Subcutaneous abdominal adipose tissue (tissue), 5 donors: ENCODE data around the gene PCDH9.

Source experiments
- H3K27ac ChIP-seq: one replicate; pipeline ENCODE4 v1.7.0; 2013; ENCODE audit warnings: low read depth, mild to moderate bottlenecking, inconsistent platforms, low read length, moderate library complexity
- H3K27me3 ChIP-seq, 5 donors: one replicate each; pipeline ENCODE4 v1.7.0; 2013; ENCODE audit warnings: low read length in 5 of 5, inconsistent platforms in 1 of 5; ENCODE audit not compliant: control insufficient read depth in 5 of 5, insufficient read depth in 4 of 5
- H3K36me3 ChIP-seq, 5 donors: one replicate each; pipeline ENCODE4 v1.7.0; 2013; ENCODE audit warnings: low read length in 5 of 5; ENCODE audit not compliant: control insufficient read depth in 5 of 5, insufficient read depth in 5 of 5
- H3K4me1 ChIP-seq, 5 donors: one replicate each; pipeline ENCODE4 v1.7.0; 2013; ENCODE audit warnings: low read length in 5 of 5, mild to moderate bottlenecking in 3 of 5, moderate library complexity in 1 of 5; ENCODE audit not compliant: control insufficient read depth in 5 of 5, insufficient read depth in 5 of 5
- H3K4me3 ChIP-seq, 5 donors: one replicate each; pipeline ENCODE4 v1.7.0; 2013; ENCODE audit warnings: low read length in 5 of 5, low read depth in 1 of 5
- H3K9ac ChIP-seq, 5 donors: one replicate each; pipeline ENCODE4 v1.7.0; 2013; ENCODE audit warnings: low read length in 5 of 5, mild to moderate bottlenecking in 4 of 5, moderate library complexity in 3 of 5
- H3K9me3 ChIP-seq, 5 donors: one replicate each; pipeline ENCODE4 v1.7.0; 2013; ENCODE audit warnings: low read length in 5 of 5; ENCODE audit not compliant: control insufficient read depth in 5 of 5
- donor health status: healthy.
- donor health status: healthy.
- donor health status: healthy.
- donor health status: healthy.
- donor health status: healthy.

Gene PCDH9

DNA sequence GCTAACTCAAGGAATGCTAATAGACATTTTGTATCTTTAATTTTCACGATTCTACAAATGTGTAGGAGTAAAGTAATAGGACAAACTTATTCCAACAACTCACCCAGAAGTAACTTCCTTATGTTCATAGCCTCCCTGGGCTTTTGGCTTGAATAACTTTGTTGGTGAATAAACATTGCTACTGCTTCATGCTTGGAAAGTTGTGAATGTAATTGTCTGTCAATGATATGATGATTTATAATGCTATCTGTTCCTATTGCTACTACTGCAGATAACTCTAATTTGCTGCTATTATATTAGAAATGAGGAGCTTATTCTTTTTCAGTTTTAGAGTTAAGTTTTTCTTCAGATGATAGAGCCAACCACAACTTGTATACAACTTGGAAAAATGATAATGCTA is 307.7 kb downstream of the PCDH9 start:
- H3K36me3 ChIP-seq, result no peaks in the 10 kb centered on the region
- H3K9ac ChIP-seq, result no peak overlapping the region
- no peak overlapping the region for H3K4me3 ChIP-seq
- no peaks in the 10 kb centered on the region for H3K27me3 ChIP-seq
- H3K27ac ChIP-seq, result no peak overlapping the region
- no peaks in the 10 kb centered on the region for H3K4me1 ChIP-seq
- H3K9me3 ChIP-seq, result no peaks in the 10 kb centered on the region

DNA sequence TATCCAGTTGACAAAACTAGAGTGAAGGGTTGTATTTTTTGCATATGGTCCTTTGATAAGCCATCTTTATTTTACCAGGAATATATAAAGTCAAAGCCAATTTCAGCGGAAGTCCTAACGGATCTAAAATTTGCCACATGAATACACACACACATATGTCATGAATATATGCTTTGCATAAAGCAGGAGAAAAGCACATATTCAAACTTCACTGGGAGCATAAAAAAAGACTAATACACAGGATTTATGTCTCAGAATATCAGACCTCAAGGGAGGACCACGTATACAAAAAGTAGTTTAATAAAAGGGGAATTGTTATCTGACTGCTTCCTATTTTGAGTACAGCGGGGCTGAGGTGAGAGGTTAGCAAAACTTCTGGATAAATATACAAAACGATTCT is 308.7 kb downstream of the PCDH9 start:
- Histone ChIP-seq H3K9ac (no peak overlapping the region), H3K9me3 (no peaks in the 10 kb centered on the region), H3K4me1 (no peaks in the 10 kb centered on the region), H3K27me3 (no peaks in the 10 kb centered on the region), H3K4me3 (no peak overlapping the region), H3K27ac (no peak overlapping the region), H3K36me3 (no peaks in the 10 kb centered on the region)

DNA sequence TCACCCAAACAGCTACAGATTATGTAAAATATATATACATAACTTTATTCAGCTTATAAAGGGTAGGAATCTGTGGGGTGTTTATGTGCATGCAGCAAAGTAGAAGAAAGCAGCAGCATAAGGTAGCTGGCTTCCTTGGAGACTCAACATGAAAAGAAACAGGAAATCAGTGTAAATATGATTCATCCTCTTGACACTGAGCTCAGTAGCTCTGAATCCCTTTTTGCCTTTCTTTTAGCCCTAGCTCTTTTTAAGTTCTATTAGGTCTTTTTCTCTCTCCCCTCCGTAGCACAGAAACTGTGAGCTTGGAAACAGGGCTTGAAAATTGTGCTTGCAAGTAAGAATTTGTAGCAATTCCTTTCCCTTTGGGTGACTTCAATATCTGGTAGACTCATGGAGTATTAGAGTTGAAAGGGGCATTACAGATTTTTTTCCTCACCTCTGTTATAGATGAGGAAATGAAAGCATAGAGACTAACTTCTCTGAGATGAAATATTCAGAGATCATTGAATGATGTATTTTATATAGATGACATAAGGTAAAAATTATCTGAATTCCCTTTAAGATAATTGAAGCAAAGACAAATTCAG is 314.4 kb downstream of the PCDH9 start:
- no peaks in the 10 kb centered on the region for H3K9me3 ChIP-seq
- no peak overlapping the region for H3K4me3 ChIP-seq
- peaks cover 0 to 7% (median 2%) of the 10 kb centered on the region in 5 donors for H3K4me1 ChIP-seq

DNA sequence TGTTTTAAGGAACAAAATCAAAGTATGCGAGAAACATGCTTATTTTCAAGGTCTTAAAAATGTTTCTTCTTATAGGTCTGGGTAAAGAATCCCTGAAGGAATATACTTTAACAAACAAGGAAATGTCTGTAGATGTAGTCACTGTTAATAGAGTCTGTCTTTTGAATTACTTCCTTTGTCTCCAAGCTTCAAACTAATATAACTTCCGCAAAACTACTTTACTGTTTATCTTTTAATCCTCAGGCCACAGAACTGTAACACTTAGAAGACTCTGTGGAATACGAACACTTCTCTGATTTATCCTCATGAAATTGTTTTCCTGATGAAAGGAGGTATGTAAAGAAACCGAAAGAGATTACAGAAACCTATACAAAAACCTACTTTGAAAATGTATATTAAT is 316.0 kb downstream of the PCDH9 start:
- H3K9me3 ChIP-seq, result no peaks in the 10 kb centered on the region
- no peaks in the 10 kb centered on the region for H3K36me3 ChIP-seq
- peaks cover 0 to 7% (median 2%) of the 10 kb centered on the region in 5 donors for H3K4me1 ChIP-seq
- H3K27ac ChIP-seq, result no peak overlapping the region
- H3K4me3 ChIP-seq, result no peak overlapping the region
- no peak overlapping the region for H3K9ac ChIP-seq
- no peaks in the 10 kb centered on the region for H3K27me3 ChIP-seq

More for the DNA sequence above, 314.4 kb downstream of the PCDH9 start:
- no peaks in the 10 kb centered on the region for H3K36me3 ChIP-seq
- no peak overlapping the region for H3K9ac ChIP-seq
- no peaks in the 10 kb centered on the region for H3K27me3 ChIP-seq
- no peak overlapping the region for H3K27ac ChIP-seq

DNA sequence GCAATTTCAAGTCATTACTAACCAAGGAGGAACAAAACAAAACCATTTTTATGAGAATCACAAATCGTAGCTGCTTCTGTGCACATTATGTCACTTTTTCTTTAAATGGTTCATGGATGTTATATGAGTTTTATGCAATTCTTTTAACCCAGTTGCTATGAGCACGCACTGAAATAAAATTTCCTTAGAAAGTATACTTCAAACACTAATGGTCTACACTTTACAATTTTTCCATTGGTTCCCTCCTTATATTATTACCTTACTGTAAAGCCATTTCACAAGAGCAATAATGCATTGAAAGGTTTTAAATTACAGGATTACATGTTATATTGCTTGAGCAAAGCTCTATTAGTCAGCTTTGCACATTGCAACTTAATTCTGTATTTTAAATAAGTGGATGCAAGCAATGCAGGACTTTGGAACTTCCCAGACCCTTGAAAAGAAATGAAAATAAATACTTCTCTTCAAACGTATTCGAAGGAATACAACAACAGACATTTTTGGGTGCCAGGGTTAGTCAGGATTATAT is 318.7 kb downstream of the PCDH9 start:
- H3K9ac ChIP-seq, result no peak overlapping the region
- H3K4me3 ChIP-seq, result no peak overlapping the region
- no peaks in the 10 kb centered on the region for H3K27me3 ChIP-seq
- H3K4me1 ChIP-seq, result peaks cover 0 to 7% (median 2%) of the 10 kb centered on the region in 5 donors
- H3K36me3 ChIP-seq, result no peaks in the 10 kb centered on the region
- H3K27ac ChIP-seq, result no peak overlapping the region
- no peaks in the 10 kb centered on the region for H3K9me3 ChIP-seq

DNA sequence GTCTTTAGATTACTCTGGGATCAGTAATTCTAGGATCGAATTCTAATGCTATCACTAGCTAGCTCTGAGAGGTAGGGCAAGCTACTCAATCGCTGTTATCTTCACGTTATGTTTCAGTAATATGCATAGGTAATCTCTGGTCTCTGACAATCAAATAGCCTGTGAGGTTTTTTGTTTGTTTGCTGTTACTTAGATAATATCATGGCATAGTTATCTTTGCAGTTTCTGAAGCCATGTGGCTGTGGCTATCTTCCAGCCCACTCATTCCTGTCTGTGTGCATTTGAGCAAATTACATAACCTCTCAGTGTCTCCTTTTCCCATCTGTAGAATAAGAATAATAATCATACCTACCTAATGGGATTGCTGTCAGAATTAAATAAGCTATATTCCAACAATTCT is 330.2 kb downstream of the PCDH9 start:
- Histone ChIP-seq H3K27ac (no peak overlapping the region), H3K36me3 (no peaks in the 10 kb centered on the region), H3K4me1 (no peaks in the 10 kb centered on the region), H3K27me3 (no peaks in the 10 kb centered on the region), H3K9ac (no peak overlapping the region), H3K4me3 (no peak overlapping the region), H3K9me3 (no peaks in the 10 kb centered on the region)

DNA sequence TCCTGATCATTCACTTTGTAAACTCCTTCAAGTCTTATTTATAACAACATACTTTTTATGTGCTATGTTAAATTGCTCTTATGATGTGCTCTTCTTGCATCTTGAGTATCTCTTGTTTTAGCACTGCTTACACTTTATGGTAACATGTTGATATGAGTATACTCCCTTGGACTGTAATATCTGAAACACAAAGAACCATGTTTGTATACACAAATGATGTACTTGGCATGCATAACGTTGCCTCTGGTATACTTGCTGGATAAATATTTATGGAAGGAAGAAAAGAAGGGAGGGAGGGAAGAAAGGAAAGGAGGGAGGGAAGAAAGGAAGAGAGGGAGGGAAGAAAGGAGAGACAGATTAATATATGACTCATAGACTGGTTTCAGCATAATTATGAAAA is 333.2 kb downstream of the PCDH9 start:
- Histone ChIP-seq H3K9me3 (no peaks in the 10 kb centered on the region), H3K9ac (no peak overlapping the region), H3K36me3 (no peaks in the 10 kb centered on the region), H3K4me3 (no peak overlapping the region), H3K4me1 (no peaks in the 10 kb centered on the region), H3K27me3 (no peaks in the 10 kb centered on the region), H3K27ac (no peak overlapping the region)

DNA sequence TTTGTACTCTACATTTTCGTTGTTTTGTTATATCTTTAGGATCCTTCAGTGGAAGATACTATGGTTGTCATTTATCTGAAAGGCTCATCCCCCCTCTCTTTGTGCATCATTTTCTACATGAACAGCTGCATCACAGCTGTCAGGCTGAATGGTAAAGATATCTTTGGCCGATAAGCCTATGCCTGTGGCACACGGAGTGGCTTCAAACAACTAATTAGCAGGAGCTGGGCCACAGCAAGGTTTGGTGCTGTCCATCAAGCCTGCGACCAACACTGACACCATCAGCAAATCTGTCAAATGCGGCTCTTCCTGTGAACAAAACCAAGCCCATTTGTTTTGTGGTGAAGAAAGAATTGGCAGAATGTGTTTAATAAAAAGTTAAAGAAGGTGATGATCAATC is 334.4 kb downstream of the PCDH9 start:
- Histone ChIP-seq H3K4me1 (no peaks in the 10 kb centered on the region), H3K4me3 (no peak overlapping the region), H3K27me3 (no peaks in the 10 kb centered on the region), H3K27ac (no peak overlapping the region), H3K36me3 (no peaks in the 10 kb centered on the region), H3K9ac (no peak overlapping the region), H3K9me3 (no peaks in the 10 kb centered on the region)

DNA sequence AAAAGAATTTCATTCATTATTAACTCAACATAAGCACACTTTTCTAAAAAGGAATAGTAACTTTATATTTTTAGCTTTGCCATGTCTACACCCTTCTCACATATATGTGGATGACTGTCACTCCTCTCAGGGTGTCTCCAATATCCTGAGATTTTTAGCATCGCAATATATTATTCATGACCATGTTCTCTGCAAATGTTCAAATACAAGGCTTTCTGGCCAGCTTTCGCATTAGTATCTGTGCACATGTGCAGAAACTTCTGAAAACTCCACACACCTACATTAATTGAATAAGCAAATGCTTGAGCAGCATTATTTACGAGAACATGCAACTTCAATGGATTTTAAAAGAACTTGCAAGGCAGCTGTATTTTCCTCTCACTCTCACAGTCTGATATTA is 334.8 kb downstream of the PCDH9 start:
- no peaks in the 10 kb centered on the region for H3K9me3 ChIP-seq
- no peak overlapping the region for H3K4me3 ChIP-seq
- no peaks in the 10 kb centered on the region for H3K36me3 ChIP-seq
- no peak overlapping the region for H3K9ac ChIP-seq
- H3K27me3 ChIP-seq, result no peaks in the 10 kb centered on the region
- H3K27ac ChIP-seq, result no peak overlapping the region
- no peaks in the 10 kb centered on the region for H3K4me1 ChIP-seq

DNA sequence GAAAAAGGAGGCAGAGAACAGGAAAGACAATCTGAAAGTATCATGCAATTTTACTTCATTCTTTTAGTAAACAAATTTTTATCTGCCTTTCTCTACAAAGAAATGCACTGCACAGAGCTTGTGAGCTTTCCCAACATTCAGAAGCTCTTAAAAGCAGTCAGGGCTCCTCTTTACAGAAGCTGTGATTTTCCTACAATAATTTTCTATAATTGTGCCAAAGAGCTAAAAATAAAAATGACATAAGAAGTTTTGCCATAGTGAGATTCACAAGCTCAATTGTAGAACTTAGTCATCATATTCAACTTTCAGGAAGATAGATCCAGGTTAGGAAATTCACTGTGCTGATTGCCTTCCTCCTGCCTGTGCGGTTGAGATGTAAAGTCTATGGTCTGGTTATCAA is 341.4 kb downstream of the PCDH9 start:
- Histone ChIP-seq H3K9me3 (no peaks in the 10 kb centered on the region), H3K27me3 (no peaks in the 10 kb centered on the region), H3K36me3 (no peaks in the 10 kb centered on the region), H3K4me1 (peaks cover 0 to 4% (median 0%) of the 10 kb centered on the region in 5 donors), H3K4me3 (no peak overlapping the region), H3K27ac (no peak overlapping the region), H3K9ac (no peak overlapping the region)
